GM18873 (cell line): ENCODE results near the gene GZMB.
"Not testable (repeated sequence)": the region's sequence is repeated elsewhere in the genome, so short reads cannot be mapped to it uniquely, and the experiment has no call there.

Source experiments
- ATAC-seq: cut with Tn5 transposase; IDR thresholded peaks from one replicate; pipeline ENCODE4 v1.9.1; 2021; ENCODE audit warnings: mild to moderate bottlenecking, moderate library complexity, moderate number of reproducible peaks; ENCODE audit not compliant: unreplicated experiment, low FRiP score

The GZMB gene

GRCh38 chr14:24634158-24634557 is at the start of gene GZMB:
TSS of gene GZMB (minus strand) at chr14:24634190. CDS start at chr14:24634160, 30 bp downstream.
- ATAC-seq, result no peak

GRCh38 chr14:24681056-24681455 is 47.1 kb upstream of the GZMB start:
- no peak for ATAC-seq

- no peak for ATAC-seq
Measured at GRCh38 chr14:24680516-24680915, 46.5 kb upstream of the GZMB start.

GRCh38 chr14:24679248-24679961 is 45.4 kb upstream of the GZMB start:
- no peak for ATAC-seq

DNA sequence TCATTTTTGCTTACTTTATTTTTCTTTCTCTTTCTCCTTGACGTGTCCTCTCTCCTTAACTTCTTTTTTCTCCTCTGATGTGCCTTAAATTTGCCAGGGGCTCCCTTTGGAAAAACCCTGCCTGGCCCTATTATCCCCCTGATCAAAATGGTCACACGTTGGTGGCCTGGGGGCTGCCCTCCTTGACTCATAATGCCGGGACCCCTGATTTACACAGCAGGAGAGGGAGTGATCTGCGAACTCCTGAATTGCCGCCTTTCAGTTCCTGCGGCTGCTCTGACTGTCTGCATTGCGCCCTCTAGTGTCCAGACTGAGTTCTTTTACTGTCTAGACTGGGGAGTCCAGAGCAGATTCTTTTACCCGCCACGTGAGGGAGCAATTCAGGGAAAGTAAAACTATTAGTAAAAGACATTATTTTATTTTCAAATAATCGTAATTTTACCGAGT is 44.8 kb upstream of the GZMB start:
- peak; percentile 77 for ATAC-seq

GRCh38 chr14:24677956-24678355 is 44.0 kb upstream of the GZMB start:
- ATAC-seq, result no peak

DNA sequence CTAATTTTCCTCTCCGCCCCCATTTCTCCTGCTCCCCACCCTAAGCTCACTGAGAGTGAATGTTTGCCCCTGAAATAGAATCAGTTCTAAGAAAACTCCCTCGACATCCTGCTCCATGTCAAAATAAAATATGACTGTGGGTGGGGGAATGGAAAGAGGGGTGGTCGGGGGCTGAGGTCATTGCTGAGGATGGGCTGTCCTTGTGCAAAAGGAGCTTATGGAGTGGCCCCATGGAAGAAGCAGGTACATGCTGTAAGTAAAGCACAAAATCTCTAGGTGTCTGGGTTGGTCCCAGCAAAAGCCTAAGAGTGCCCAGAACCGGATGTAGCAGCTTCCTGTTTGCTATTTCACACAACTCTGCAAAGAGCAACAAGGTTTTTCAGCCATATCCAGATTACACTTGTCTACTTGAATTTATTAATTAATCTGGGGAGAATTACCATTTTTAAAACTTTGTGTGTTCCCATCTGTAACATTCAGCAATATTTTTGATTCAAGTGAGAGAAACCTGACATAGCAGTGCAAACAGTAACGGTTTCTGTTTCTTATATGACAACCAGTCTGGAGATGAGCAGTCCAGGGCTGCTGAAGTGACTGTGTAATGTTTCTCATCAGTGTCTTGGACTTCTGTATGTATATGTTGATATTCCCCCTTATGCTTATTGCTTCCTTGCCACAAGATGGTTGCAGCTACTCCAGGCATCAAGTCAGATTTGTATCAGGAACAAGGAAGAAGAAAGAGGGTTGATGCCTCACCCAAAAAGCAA is 40.4 kb upstream of the GZMB start:
- ATAC-seq, result peak; percentile 56

GRCh38 chr14:24673534-24674203 is 39.7 kb upstream of the GZMB start:
- ATAC-seq, result peak; percentile 57

DNA sequence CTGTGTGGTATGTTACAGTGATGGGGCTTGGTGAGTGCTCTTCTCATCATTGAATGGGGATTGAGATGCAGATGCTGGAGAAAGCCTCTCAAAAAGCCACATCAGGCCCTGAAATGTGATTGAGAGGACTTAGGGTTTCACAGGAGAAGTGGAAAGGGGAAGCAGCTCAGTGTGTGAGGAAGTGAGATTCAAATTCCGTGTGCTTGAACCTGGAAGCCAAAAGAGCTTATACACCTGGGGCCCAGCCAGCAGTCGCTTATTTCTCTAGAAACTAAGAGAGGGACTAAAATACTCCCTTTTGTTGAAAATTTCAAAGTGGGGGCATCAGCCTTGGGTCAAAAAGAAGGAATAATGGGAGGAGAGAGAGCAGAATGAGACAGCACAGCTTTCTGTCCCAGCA is 39.1 kb upstream of the GZMB start:
- peak; percentile 35 for ATAC-seq

DNA sequence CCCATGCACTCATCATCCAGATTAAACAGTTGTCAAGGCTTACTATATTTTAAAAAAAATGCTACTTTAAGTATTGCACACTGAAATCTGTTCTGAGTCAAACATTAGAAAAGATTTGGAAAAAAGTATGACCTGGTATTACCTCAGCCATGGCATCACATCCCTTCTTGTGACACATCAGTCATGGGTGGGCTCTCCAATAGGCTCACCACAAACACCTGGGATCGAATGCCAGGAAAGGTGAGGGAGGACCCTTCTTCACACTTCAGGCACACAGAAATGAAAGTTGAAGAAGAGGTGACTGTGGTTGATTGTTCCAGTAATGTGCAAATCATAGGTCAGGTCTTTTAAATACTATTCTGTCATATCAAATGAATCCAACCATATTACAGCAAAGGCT is 36.6 kb upstream of the GZMB start:
- ATAC-seq, result no peak

- ATAC-seq, result no peak
Measured at GRCh38 chr14:24669651-24670050, 35.7 kb upstream of the GZMB start.

DNA sequence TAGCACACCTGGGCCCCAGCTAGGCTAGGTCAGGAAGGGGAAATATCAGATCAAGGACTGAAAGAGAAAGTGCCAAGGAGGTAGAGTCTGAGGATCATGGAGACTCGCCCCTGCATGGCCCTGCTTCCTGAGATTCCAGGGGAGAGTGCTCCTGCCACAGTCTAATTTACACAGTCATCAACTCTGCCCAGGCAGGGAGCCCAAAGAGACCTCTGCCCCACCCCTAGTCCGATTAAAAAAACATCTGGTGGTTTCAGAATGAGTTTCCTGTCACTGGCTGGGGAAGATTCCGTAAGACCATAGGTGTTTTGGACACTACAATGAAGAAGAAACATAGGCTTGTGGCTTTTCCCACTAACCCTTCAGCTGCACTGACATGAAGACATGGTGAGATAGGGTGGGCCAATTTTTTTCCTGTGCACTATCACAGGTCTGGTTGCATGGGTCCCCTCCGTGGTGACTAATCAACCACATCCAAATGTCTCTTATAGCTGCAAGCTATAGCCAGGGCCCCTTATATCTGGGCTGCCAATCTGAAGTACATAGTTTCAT is 31.5 kb upstream of the GZMB start:
- peak; percentile 94 for ATAC-seq

- no peak for ATAC-seq
Measured at GRCh38 chr14:24664366-24664765, 30.4 kb upstream of the GZMB start.

DNA sequence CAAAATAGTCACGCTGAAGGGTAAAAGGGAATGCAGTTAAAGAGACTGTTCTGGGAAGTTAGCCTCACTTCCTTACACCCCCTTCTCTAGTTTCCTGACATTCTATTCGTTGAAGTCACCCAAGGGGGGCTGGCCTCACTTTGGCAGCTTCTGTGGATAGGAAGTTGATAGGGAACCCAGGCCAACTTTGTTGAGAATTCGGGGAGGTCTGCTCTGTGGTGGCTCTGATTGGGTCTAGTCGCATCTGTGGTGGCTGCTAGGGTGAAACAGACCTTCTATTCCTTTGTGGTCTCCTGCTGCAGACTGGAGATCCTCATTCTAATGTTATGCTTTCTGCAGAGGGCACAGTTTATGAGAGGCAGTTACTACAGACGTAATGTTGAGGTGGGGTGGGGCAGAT is 28.8 kb upstream of the GZMB start:
- no peak for ATAC-seq

DNA sequence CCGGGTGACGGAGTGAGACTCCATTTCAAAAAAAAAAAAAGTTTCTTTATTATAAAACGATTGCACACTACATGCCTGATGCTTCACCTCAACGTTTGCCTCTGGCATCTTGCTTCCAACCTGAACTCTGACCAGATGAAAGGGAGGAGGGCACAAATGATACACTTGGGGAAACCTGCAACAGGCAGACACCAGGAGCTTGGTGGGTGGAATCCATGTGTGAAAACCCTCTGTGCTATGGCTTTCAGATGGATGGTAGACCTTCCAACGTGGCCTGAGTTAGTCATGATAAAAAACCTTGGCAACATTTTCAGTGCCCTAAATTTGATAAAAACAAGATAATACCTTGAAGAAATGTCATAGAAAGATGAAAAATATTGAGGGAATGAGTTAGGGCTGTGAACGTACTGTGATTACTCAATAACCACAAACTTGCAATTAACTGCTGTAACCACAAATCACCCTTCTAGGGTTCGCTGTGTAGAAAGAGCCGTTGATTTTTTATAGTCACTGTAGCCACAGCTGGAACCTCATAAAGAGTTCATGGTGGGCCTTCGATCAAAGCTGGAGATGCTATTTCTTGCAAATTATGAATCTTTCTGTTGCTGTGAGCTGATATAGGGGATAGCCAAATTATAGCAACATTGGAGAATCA is 26.1 kb upstream of the GZMB start:
- ATAC-seq, result no peak

- ATAC-seq, result not testable (repeated sequence)
Measured at GRCh38 chr14:24648361-24648760, 14.4 kb upstream of the GZMB start.

DNA sequence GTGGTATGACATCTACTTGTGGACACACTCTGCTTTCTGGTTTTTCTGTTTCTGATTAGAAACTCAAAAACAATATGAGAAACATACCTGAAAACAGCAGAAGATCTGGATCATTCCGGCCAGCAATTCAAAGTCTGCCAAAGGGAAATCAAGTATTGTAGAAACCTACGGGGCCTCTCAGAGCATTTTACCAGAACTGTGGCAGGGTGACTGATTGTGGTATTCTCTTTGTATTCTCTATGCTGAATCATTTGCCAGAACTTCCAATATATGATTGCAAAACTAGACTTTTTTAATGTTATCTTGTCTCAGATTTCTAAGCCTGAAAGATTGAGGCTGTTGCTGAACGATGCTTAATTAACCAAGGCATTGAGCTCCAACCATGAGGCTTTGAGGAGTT is 5.9 kb upstream of the GZMB start:
- no peak for ATAC-seq

DNA sequence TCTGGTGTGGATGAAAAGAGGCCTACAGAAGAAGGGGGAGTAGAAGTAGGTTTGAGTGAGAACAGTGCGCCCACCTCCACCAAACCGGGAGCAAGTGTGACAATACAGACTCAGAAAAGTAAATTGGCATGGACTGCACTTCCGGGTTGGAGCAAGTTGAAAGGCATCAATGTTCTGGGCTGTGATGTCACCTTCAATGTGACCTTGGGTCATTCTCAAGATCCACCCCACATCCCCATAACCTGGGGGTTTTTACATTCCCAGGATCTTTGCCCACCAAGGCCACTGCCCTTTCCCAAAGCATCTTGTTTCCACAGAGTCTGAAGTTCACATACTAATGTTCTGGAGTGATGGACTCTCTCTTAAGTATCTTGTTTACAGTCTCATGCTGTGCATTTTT is 5.3 kb upstream of the GZMB start:
- ATAC-seq, result no peak

- ATAC-seq, result no peak
Measured at GRCh38 chr14:24633353-24633752, 637 bp downstream of the GZMB start.

- ATAC-seq, result no peak
Measured at GRCh38 chr14:24632761-24633160, 1.2 kb downstream of the GZMB start.

GRCh38 chr14:24632336-24632735 is 1.7 kb downstream of the GZMB start:
- ATAC-seq, result no peak
